ENCODE measurements around the gene PRXL2B. TPM values are rescaled to one million over a fixed set of nuclear protein-coding genes. Genes with fewer than 3 reads are reported as not detected.
"Not testable (repeated sequence)": the region's sequence is repeated elsewhere in the genome, so short reads cannot be mapped to it uniquely, and the experiment has no call there.

The PRXL2B gene
- total RNA-seq, 1 experiment from 2014 or later = 34.8 TPM

DNA sequence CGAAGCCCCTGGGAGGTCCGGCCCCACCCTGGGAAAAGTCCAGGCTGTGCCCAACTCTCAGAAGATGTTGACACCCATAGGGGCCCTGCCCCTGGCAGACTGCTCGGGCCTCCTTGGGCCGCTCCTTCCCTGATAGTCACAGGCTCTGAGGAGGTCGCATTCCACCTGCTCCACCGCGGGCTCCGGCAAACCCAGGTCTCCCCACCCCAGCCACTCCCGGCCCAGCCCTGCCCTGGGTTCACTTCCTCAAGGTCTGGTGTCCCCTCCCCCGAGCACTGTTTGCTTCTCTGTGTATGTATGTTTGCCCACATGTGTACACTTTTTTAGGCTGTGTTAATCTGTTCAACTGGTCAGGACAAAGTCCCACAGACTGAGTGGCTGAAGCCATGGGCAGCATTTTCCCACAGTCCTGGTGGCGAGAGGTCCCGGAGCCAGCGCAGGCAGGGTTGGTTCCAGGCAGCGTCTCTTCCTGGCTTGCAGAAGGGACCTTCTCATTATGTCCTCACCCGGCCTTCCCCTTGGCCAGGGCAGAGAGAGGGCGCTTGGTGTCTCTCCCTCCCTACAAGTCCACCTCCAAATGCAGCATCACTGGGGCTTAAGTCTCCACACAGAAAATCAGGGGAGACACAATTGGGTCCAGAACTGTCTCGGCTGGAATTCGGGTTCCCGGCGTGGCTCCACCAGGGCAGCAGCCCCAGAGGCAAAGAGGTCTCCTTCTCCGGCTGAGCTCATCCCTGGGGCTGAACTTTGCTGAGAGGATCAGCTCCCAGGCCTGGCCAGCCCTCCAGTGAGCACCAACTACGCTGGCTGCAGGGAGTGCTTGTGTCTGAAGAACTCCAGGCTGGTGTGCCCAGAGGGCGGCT is 10.5 kb upstream of the PRXL2B start:
- no peaks in the 10 kb centered on the region for H3K36me3 ChIP-seq (ENCODE audit: insufficient read depth, low read length, poor library complexity, severe bottlenecking)
- POLR2A ChIA-PET (ENCODE audit: low non-redundant PET) = no interaction called here
- intact Hi-C loops (cut with micrococcal nuclease; ENCODE audit: unreplicated experiment) = no loop called here
- H3K4me1 ChIP-seq (ENCODE audit: insufficient read depth, low read length, poor library complexity, severe bottlenecking) = no peaks in the 10 kb centered on the region
- TF ChIP-seq, protein P1, sequence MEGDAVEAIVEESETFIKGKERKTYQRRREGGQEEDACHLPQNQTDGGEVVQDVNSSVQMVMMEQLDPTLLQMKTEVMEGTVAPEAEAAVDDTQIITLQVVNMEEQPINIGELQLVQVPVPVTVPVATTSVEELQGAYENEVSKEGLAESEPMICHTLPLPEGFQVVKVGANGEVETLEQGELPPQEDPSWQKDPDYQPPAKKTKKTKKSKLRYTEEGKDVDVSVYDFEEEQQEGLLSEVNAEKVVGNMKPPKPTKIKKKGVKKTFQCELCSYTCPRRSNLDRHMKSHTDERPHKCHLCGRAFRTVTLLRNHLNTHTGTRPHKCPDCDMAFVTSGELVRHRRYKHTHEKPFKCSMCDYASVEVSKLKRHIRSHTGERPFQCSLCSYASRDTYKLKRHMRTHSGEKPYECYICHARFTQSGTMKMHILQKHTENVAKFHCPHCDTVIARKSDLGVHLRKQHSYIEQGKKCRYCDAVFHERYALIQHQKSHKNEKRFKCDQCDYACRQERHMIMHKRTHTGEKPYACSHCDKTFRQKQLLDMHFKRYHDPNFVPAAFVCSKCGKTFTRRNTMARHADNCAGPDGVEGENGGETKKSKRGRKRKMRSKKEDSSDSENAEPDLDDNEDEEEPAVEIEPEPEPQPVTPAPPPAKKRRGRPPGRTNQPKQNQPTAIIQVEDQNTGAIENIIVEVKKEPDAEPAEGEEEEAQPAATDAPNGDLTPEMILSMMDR (conservative IDR thresholded peaks at IDR 0.05; ENCODE audit: low read depth, low read length) = no peak
- no peak for TF ChIP-seq EZH2 (IDR thresholded peaks at IDR 0.05; ENCODE audit: borderline replicate concordance, low read depth, low read length, poor library complexity, severe bottlenecking)
- no peak overlapping the region for H3K27ac ChIP-seq (ENCODE audit: low read depth, low read length, poor library complexity, severe bottlenecking)
- no peak overlapping the region for H3K4me3 ChIP-seq (ENCODE audit: low read depth, low read length, poor library complexity, severe bottlenecking)
- DNase-seq (ENCODE audit: low spot score) = no peak
- BruUV-seq (replicated peaks) = no TSS peak
- CTCF ChIA-PET = no interaction called here
- peaks cover 7% of the 10 kb centered on the region for H3K27me3 ChIP-seq (replicated peaks; ENCODE audit: insufficient read depth, low read depth, low read length, poor library complexity)
- H3K9me3 ChIP-seq (ENCODE audit: low read depth, low read length, poor library complexity, severe bottlenecking) = no peaks in the 10 kb centered on the region

DNA sequence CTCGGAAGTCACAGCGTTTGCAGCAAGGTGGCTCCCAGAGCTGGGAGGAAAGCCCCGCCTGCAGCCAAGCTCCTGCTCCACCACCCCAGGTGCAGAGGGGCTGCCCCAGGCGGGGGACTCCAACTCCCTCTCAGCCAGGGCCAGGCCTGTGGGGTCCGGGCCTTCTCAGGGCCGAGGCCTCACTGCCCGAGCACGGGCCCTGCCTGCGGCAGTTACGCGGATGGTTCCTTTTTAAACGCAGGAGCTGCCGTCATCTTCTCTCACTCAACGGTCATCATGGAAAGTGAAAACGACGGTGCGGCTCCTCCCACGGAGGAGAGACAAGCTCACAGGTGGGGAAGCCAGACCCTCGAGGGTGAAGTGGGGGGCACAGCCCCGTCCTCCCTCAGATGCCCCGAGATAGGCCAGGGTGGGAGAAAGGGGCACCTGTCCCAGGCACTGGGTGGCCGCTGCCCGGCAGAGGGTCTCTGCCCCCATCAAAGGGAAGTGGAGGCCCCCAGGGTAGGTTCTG is 9.0 kb upstream of the PRXL2B start:
- POLR2A ChIA-PET (ENCODE audit: low non-redundant PET); intact Hi-C loops (cut with micrococcal nuclease; ENCODE audit: unreplicated experiment); BruUV-seq (replicated peaks); H3K27ac ChIP-seq (ENCODE audit: low read depth, low read length, poor library complexity, severe bottlenecking); H3K4me3 ChIP-seq (ENCODE audit: low read depth, low read length, poor library complexity, severe bottlenecking); H3K4me1 ChIP-seq (ENCODE audit: insufficient read depth, low read length, poor library complexity, severe bottlenecking); H3K36me3 ChIP-seq (ENCODE audit: insufficient read depth, low read length, poor library complexity, severe bottlenecking); DNase-seq (ENCODE audit: low spot score); H3K27me3 ChIP-seq (replicated peaks; ENCODE audit: insufficient read depth, low read depth, low read length, poor library complexity); H3K9me3 ChIP-seq (ENCODE audit: low read depth, low read length, poor library complexity, severe bottlenecking): not testable (repeated sequence)
- CTCF ChIA-PET = interaction anchor here (0.6 kb wide), 1 partner anchor 32 kb away, joined by 4 read pairs; no protein-coding TSS in a partner anchor

DNA sequence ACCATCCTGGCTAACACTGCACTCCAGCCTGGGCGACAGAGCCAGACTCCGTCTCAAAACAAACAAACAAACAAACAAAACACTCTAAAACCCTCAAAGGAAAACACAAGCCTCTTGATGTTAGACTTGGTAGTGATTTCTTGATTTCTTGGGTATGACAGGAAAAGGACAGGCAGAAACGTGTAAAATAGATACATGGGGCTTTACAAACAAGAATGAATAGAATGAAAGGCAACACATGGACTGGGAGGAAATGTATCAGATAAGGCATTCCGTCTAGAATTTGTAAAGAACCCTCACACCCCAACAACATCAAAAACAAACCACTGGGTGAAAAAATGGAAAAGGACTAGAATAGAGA is 7.8 kb upstream of the PRXL2B start:
- ChIA-PET POLR2A (ENCODE audit: low non-redundant PET) (no interaction called here), CTCF (no interaction called here)
- BruUV-seq (replicated peaks) = no TSS peak
- Histone ChIP-seq H3K27me3 (replicated peaks; ENCODE audit: insufficient read depth, low read depth, low read length, poor library complexity) (no peaks in the 10 kb centered on the region), H3K4me1 (ENCODE audit: insufficient read depth, low read length, poor library complexity, severe bottlenecking) (no peaks in the 10 kb centered on the region), H3K27ac (ENCODE audit: low read depth, low read length, poor library complexity, severe bottlenecking) (no peak overlapping the region), H3K36me3 (ENCODE audit: insufficient read depth, low read length, poor library complexity, severe bottlenecking) (no peaks in the 10 kb centered on the region), H3K9me3 (ENCODE audit: low read depth, low read length, poor library complexity, severe bottlenecking) (no peaks in the 10 kb centered on the region), H3K4me3 (ENCODE audit: low read depth, low read length, poor library complexity, severe bottlenecking) (no peak overlapping the region)
- no peak for DNase-seq (ENCODE audit: low spot score)
- intact Hi-C loops (cut with micrococcal nuclease; ENCODE audit: unreplicated experiment) = no loop called here
- TF ChIP-seq, protein P1 (conservative IDR thresholded peaks at IDR 0.05; ENCODE audit: low read depth, low read length) = no peak
- TF ChIP-seq EZH2 (IDR thresholded peaks at IDR 0.05; ENCODE audit: borderline replicate concordance, low read depth, low read length, poor library complexity, severe bottlenecking) = no peak

DNA sequence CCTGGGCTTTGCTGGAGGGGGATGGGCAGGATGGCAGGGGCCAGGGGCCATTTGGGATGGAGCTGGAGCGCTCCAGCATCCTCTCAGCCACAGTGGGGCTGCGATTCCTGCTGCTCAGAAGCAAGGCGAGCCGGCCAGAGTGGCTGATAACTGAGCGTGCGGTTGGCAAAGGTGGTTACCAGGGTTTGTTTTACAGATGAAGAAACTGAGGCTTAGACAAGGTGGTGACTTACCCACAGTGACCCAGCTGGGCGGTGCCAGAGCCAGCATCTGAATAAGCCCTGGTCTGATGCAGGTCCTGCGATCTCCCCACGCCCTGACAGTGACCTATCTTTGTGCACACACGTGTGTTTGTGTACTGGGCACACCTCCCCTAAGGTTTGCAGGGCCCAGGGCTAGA is 5.9 kb upstream of the PRXL2B start:
- ChIA-PET CTCF (no interaction called here), POLR2A (ENCODE audit: low non-redundant PET) (no interaction called here)
- intact Hi-C loops (cut with micrococcal nuclease; ENCODE audit: unreplicated experiment) = no loop called here
- no peak for DNase-seq (ENCODE audit: low spot score)
- Histone ChIP-seq H3K4me3 (ENCODE audit: low read depth, low read length, poor library complexity, severe bottlenecking) (no peak overlapping the region), H3K27ac (ENCODE audit: low read depth, low read length, poor library complexity, severe bottlenecking) (no peak overlapping the region), H3K9me3 (ENCODE audit: low read depth, low read length, poor library complexity, severe bottlenecking) (no peaks in the 10 kb centered on the region), H3K4me1 (ENCODE audit: insufficient read depth, low read length, poor library complexity, severe bottlenecking) (peaks cover 7% of the 10 kb centered on the region), H3K27me3 (replicated peaks; ENCODE audit: insufficient read depth, low read depth, low read length, poor library complexity) (no peaks in the 10 kb centered on the region), H3K36me3 (ENCODE audit: insufficient read depth, low read length, poor library complexity, severe bottlenecking) (no peaks in the 10 kb centered on the region)
- BruUV-seq (replicated peaks) = no TSS peak
- no peak for TF ChIP-seq EZH2 (IDR thresholded peaks at IDR 0.05; ENCODE audit: borderline replicate concordance, low read depth, low read length, poor library complexity, severe bottlenecking)
- TF ChIP-seq, protein P1 (conservative IDR thresholded peaks at IDR 0.05; ENCODE audit: low read depth, low read length) = no peak
